GM13977 (cell line): ENCODE measurements around the gene PELI1.
"Not testable (repeated sequence)": the region's sequence is repeated elsewhere in the genome, so short reads cannot be mapped to it uniquely, and the experiment has no call there.

Experiments used
- DNase-seq: peaks from one replicate; pipeline ENCODE4 v3.0.0; 2012; ENCODE audit warnings: low spot score
- CTCF ChIP-seq: IDR thresholded peaks from 2 replicates; pipeline ENCODE4 v1.5.1; 2012; ENCODE audit warnings: mild to moderate bottlenecking, control low read depth; ENCODE audit not compliant: insufficient read depth; ENCODE audit errors: extremely low read depth, missing control alignments
- in situ Hi-C: fragments of 300-500 bp; cut with MboI; formaldehyde crosslinking; loops from one replicate; pipeline ENCODE4 v1.12.0; 2022; ENCODE audit warnings: low sequenced_read_pairs, low pct_unique_long_range_greater_than_20kb, mixed read lengths, inconsistent platforms; ENCODE audit not compliant: unreplicated experiment

PELI1 gene

DNA sequence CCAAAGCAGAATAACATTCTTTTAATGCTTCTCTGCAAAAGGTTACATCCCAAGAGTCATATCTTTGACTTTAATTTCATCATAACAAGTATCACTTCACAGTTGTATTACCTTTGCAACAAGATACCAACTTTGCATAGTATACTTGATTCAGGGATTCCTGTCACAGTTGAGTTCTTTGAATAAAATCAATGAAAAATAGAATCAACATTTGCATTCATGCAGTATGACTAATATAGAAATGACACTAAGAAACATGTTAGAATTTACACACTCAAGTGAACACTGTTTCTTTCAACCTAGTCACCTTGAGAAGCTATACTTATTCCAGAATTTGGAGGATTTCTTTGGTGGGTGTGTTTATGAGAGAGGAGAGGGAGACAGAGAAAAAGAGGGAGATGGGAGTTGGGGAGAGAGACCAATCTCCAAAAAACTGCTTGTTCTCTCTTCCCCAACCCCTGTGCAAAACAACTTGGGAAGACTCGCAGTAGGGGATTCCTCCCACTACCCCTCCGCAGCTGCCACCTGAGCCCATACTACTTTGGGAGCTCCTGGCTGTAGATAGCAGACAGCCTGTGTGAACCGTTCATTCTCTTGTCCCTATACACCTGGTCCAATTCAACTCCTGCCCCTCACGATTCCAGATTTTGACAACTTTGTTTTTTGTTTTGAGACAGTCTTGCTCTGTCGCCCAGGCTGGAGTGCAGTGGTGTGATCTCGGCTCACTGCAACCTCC is 57.7 kb downstream of the PELI1 start:
- no peak for TF ChIP-seq CTCF
- in situ Hi-C loops: no loop called here
- DNase-seq: no peak

GRCh38 chr2:64085936-64086335 is 58.3 kb downstream of the PELI1 start:
- no peak for DNase-seq
- TF ChIP-seq CTCF: no peak
- in situ Hi-C loops: no loop called here

DNA sequence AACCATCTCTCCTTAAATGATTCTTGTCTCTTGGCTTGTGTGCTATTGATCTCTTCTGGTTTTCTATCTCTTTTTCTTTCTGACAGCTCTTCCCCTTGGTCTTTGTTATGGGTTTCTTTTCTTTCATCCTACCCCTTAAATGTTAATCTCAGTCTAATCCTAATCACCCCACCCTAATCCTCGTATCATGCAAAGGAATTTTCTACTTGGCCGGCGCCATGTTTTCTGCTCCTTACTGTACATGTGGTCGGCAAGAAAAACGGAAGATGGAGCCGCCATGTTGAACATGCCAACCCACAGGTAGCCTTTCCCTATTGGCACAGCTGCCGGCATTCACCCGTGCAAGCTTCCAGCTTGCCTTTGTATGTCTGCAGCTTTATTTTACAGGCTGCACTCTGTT is 63.2 kb downstream of the PELI1 start:
- no peak for DNase-seq
- in situ Hi-C loops: no loop called here
- TF ChIP-seq CTCF: no peak

DNA sequence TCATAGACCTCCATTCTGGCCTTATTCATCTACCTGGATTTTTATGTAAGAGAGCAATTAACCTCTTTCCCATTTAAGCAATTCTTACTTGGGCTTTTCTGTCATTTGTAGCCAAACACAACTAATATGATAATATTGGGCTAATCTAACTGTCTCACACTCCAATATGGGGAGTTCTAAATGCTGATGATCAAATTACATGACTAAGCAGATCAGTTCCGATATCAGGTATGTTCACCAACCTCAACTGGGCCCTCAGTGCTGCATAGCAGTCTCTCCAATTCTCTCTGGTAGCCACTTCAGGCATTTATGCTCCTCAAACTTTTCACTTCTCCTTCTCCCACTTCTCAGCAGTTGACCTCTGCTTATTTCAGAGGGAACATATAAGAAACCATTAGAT is 64.0 kb downstream of the PELI1 start:
- in situ Hi-C loops: no loop called here
- DNase-seq: no peak
- no peak for TF ChIP-seq CTCF

DNA sequence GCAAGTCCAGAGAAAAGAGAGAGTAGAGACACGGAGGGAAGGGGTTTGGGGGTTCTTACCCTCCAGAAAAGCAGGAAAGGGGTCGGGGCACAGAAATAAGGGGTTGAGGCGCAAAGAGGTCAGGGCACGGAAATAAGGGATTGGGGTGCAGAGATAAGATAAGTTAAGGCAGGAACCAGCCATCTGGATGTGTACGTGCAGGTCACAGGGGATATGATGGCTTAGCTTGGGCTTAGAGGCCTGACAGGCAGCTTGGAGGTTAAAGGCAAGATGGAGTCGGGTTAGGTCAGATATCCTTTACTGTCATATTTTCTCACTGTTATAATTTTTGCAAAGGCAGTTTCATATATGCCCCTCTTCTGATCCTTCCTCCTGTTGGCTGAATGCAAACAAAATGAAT is 64.5 kb downstream of the PELI1 start:
- in situ Hi-C loops, DNase-seq: not testable (repeated sequence)

DNA sequence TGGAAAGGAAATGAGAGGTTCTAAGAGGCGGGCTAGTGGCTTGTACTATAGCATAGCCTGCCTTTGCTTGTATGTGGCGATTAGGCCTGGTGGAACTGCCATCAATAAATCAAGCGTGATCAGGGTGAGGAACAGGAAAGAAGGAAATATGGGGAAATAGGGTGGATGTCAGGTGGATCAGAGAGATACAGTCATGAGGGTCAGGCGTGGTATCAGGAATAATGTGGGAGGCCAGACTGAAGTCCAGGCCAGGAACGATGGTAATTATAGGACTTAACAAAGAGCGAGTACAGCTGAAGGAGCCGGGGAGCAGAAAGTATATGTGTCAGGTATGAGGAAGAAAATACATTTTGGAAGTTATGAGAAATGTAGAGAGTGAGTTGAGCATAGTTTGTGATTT is 67.4 kb downstream of the PELI1 start:
- in situ Hi-C loops, DNase-seq: not testable (repeated sequence)

GRCh38 chr2:64074616-64075015 is 69.6 kb downstream of the PELI1 start:
- in situ Hi-C loops, DNase-seq: not testable (repeated sequence)

GRCh38 chr2:64067326-64067725 is 76.9 kb downstream of the PELI1 start:
- no peak for TF ChIP-seq CTCF
- no peak for DNase-seq
- in situ Hi-C loops: no loop called here
